RWPE2 (cell line): ENCODE data around the gene UBTD2.

Source experiments
- ATAC-seq: fragments of 200-7000 bp; cut with Tn5 transposase; 3 replicates; pipeline ENCODE4 v1.9.1; 2021; ENCODE audit warnings: low read depth
- DNase-seq: peaks from one replicate; pipeline ENCODE4 v3.0.0-alpha.2; 2020; ENCODE audit warnings: low spot score
- H3K27ac ChIP-seq: fragments of 450-650 bp; 2 replicates; pipeline ENCODE4 v1.5.1; 2017; ENCODE audit warnings: mild to moderate bottlenecking; ENCODE audit not compliant: poor library complexity, severe bottlenecking
- H3K27me3 ChIP-seq: fragments of 250-450 bp; sonication (Bioruptor Pico); 2 replicates; pipeline ENCODE4 v1.5.1; 2021; ENCODE audit warnings: mild to moderate bottlenecking, moderate library complexity; ENCODE audit not compliant: insufficient read depth, poor library complexity, severe bottlenecking
- H3K36me3 ChIP-seq: fragments of 250-450 bp; sonication (Bioruptor Pico); 2 replicates; pipeline ENCODE4 v1.5.1; 2020; ENCODE audit warnings: low read depth, mild to moderate bottlenecking, moderate library complexity
- H3K4me1 ChIP-seq: fragments of 250-450 bp; sonication (Bioruptor Pico); 2 replicates; pipeline ENCODE4 v1.5.1; 2021; ENCODE audit warnings: mild to moderate bottlenecking, moderate library complexity; ENCODE audit not compliant: insufficient read depth, poor library complexity, severe bottlenecking
- H3K4me3 ChIP-seq: fragments of 250-450 bp; sonication (Bioruptor Pico); 2 replicates; pipeline ENCODE4 v1.5.1; 2021; ENCODE audit warnings: mild to moderate bottlenecking, moderate library complexity; ENCODE audit not compliant: severe bottlenecking
- H3K9me3 ChIP-seq: fragments of 250-450 bp; sonication (Bioruptor Pico); 2 replicates; pipeline ENCODE4 v1.5.1; 2021; ENCODE audit warnings: mild to moderate bottlenecking, moderate library complexity; ENCODE audit not compliant: severe bottlenecking
- TF ChIP-seq, protein P1 (sequence below): fragments of 450-650 bp; IDR thresholded peaks from one replicate; pipeline ENCODE4 v1.5.1; 2017; ENCODE audit warnings: mild to moderate bottlenecking, moderate library complexity; ENCODE audit not compliant: poor library complexity, severe bottlenecking

Gene UBTD2

GRCh38 chr5:172284611-172284980 lies 1.0 kb upstream of the UBTD2 start:
- Histone ChIP-seq H3K36me3 (peaks cover 3% of the 10 kb centered on the region; the same call in 1 of the 2 replicates), H3K9me3 (no peaks in the 10 kb centered on the region), H3K4me1 (peaks cover 15% of the 10 kb centered on the region), H3K4me3 (peak overlapping the region; percentile 97), H3K27me3 (no peaks in the 10 kb centered on the region), H3K27ac (peak overlapping the region; percentile 71)
- TF ChIP-seq, protein P1, sequence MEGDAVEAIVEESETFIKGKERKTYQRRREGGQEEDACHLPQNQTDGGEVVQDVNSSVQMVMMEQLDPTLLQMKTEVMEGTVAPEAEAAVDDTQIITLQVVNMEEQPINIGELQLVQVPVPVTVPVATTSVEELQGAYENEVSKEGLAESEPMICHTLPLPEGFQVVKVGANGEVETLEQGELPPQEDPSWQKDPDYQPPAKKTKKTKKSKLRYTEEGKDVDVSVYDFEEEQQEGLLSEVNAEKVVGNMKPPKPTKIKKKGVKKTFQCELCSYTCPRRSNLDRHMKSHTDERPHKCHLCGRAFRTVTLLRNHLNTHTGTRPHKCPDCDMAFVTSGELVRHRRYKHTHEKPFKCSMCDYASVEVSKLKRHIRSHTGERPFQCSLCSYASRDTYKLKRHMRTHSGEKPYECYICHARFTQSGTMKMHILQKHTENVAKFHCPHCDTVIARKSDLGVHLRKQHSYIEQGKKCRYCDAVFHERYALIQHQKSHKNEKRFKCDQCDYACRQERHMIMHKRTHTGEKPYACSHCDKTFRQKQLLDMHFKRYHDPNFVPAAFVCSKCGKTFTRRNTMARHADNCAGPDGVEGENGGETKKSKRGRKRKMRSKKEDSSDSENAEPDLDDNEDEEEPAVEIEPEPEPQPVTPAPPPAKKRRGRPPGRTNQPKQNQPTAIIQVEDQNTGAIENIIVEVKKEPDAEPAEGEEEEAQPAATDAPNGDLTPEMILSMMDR: no peak
- ATAC-seq: no peak
- DNase-seq: no peak

- peaks cover 15% of the 10 kb centered on the region for H3K4me1 ChIP-seq
These were observed 472 bp upstream of the UBTD2 start for GRCh38 chr5:172283862-172284610.

GRCh38 chr5:172282272-172283019 lies 1.1 kb downstream of the UBTD2 start:
- Histone ChIP-seq H3K4me3 (peak overlapping the region; percentile 97), H3K4me1 (peaks cover 15% of the 10 kb centered on the region), H3K27me3 (no peaks in the 10 kb centered on the region), H3K36me3 (peaks cover 6% of the 10 kb centered on the region; the same call in 1 of the 2 replicates), H3K27ac (peak overlapping the region; percentile 71), H3K9me3 (no peaks in the 10 kb centered on the region)
- DNase-seq (no peak), ATAC-seq (peak; percentile 41; the same call in 2 of the 3 replicates)
- TF ChIP-seq, protein P1: no peak

More at GRCh38 chr5:172283862-172284610, 472 bp upstream of the UBTD2 start:
- Histone ChIP-seq H3K27me3 (no peaks in the 10 kb centered on the region), H3K9me3 (no peaks in the 10 kb centered on the region), H3K36me3 (peaks cover 6% of the 10 kb centered on the region; the same call in 1 of the 2 replicates), H3K4me3 (peak overlapping the region; percentile 97), H3K27ac (peak overlapping the region; percentile 71)
- ATAC-seq (peak; percentile 71), DNase-seq (peak; percentile 83)
- TF ChIP-seq, protein P1: peak; percentile 4

DNA sequence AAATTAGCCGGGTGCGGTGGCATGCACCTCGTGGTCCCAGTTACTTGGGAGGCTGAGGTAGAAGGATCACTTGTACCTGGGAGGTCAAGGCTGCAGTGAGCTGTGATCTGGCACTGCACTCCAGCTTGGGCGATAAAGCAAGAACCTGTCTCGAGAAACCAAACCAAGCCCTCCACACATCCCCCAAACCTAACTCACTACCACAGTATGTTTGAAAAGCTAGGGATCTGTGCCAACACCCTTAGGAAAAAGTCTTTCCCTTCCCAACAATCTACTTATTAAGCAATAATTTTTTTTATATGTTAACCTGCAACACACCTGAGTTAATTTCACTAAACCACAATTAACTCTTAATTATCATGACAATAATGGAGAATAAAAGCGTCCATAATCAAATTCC lies 2.2 kb downstream of the UBTD2 start:
- peak overlapping the region; percentile 97 for H3K4me3 ChIP-seq

More for the DNA sequence above, 2.2 kb downstream of the UBTD2 start:
- Histone ChIP-seq H3K27ac (peak overlapping the region; percentile 71), H3K27me3 (no peaks in the 10 kb centered on the region), H3K9me3 (no peaks in the 10 kb centered on the region), H3K4me1 (peaks cover 19% of the 10 kb centered on the region), H3K36me3 (peaks cover 6% of the 10 kb centered on the region; the same call in 1 of the 2 replicates)
- ATAC-seq (no peak), DNase-seq (no peak)
- TF ChIP-seq, protein P1: no peak
